HepG2 (cell line): ENCODE measurements around the gene KCTD19.

ENCODE experiments used
- CTCF ChIP-seq: sonication (generic); formaldehyde crosslinking; IDR thresholded peaks from 2 replicates; pipeline ENCODE4 v1.5.0; 2020; ENCODE audit warnings: mild to moderate bottlenecking, missing genetic modification reagents, moderate library complexity
- ETS1 ChIP-seq: sonication (generic); formaldehyde crosslinking; IDR thresholded peaks from 2 replicates; pipeline ENCODE4 v1.4.0; 2020; ENCODE audit warnings: missing genetic modification reagents
- FUBP1 ChIP-seq: sonication (generic); formaldehyde crosslinking; IDR thresholded peaks from 2 replicates; pipeline ENCODE4 v1.5.1; 2020; ENCODE audit warnings: missing genetic modification reagents, mild to moderate bottlenecking, borderline replicate concordance
- HNF4A ChIP-seq: sonication (generic); formaldehyde crosslinking; IDR thresholded peaks from 2 replicates; pipeline ENCODE4 v1.4.0; 2020; ENCODE audit warnings: missing genetic modification reagents
- HOMEZ ChIP-seq: IDR thresholded peaks from 2 replicates; pipeline ENCODE4 v1.6.1; 2016; ENCODE audit warnings: low read depth
- JDP2 ChIP-seq: sonication (generic); formaldehyde crosslinking; IDR thresholded peaks from 2 replicates; pipeline ENCODE4 v1.8.1; 2022; ENCODE audit warnings: missing genetic modification reagents, borderline replicate concordance
- MAZ ChIP-seq, 2 experiments: sonication (generic) in 1 of 2; formaldehyde crosslinking in 1 of 2; IDR thresholded peaks; 2 replicates each; pipeline versions ENCODE4 v1.5.0 to v1.6.1; 2012 to 2020; ENCODE audit warnings: low read depth in 2 of 2, mild to moderate bottlenecking in 2 of 2, borderline replicate concordance in 1 of 2, improper control_type of control experiment in 1 of 2, low read length in 1 of 2, missing genetic modification reagents in 1 of 2, moderate library complexity in 1 of 2
- NFIB ChIP-seq: sonication (generic); formaldehyde crosslinking; IDR thresholded peaks from 2 replicates; pipeline ENCODE4 v1.9.0; 2021; ENCODE audit warnings: missing genetic modification reagents, mild to moderate bottlenecking, borderline replicate concordance
- PHF5A ChIP-seq: IDR thresholded peaks from one replicate; pipeline ENCODE4 v1.6.1; 2018; ENCODE audit warnings: low read depth, missing genetic modification reagents; ENCODE audit not compliant: unreplicated experiment
- POLR2A ChIP-seq, 2 experiments: IDR thresholded peaks; 2 replicates each; pipeline ENCODE4 v1.6.1; 2011; ENCODE audit warnings: low read depth in 2 of 2, low read length in 2 of 2, mild to moderate bottlenecking in 1 of 2, moderate library complexity in 1 of 2; ENCODE audit not compliant: insufficient read depth in 1 of 2
- POLR2AphosphoS2 ChIP-seq: IDR thresholded peaks from 2 replicates; pipeline ENCODE4 v1.6.1; 2011; ENCODE audit warnings: low read depth, low read length, improper control_type of control experiment
- SIN3A ChIP-seq: IDR thresholded peaks from 2 replicates; pipeline ENCODE4 v1.6.1; 2011; ENCODE audit warnings: low read depth, mild to moderate bottlenecking, control low read depth, low read length, borderline replicate concordance
- ZBTB14 ChIP-seq: sonication (generic); formaldehyde crosslinking; IDR thresholded peaks from 2 replicates; pipeline ENCODE4 v1.4.0; 2020; ENCODE audit warnings: missing genetic modification reagents
- ZNF7 ChIP-seq: IDR thresholded peaks from 2 replicates; pipeline ENCODE4 v1.6.1; 2016; ENCODE audit warnings: missing biosample characterization, missing genetic modification reagents

GRCh38 chr16:67280090-67281015 lies 46.2 kb downstream of the KCTD19 start:
- no peak for TF ChIP-seq CTCF (CRISPR knock-in tag)
- no peak for TF ChIP-seq FUBP1 (CRISPR knock-in tag)
- TF ChIP-seq SIN3A = no peak
- no peak for TF ChIP-seq MAZ (IDR thresholded peaks at IDR 0.05; ENCODE audit: borderline replicate concordance, low read depth, low read length)
- TF ChIP-seq MAZ (CRISPR knock-in tag; IDR thresholded peaks at IDR 0.05; ENCODE audit: low read depth) = no peak
- no peak for TF ChIP-seq POLR2A (IDR thresholded peaks at IDR 0.05; ENCODE audit: insufficient read depth in 1 of 2, low read depth in 2 of 2, low read length in 2 of 2)
- no peak for TF ChIP-seq POLR2AphosphoS2
- no peak for TF ChIP-seq NFIB (CRISPR knock-in tag)
- no peak for TF ChIP-seq HNF4A (CRISPR knock-in tag)
- no peak for TF ChIP-seq ZBTB14 (CRISPR knock-in tag)
- TF ChIP-seq HOMEZ (CRISPR knock-in tag) = no peak
- TF ChIP-seq JDP2 = no peak
- TF ChIP-seq ETS1 (CRISPR knock-in tag) = no peak
- TF ChIP-seq PHF5A = no peak
- no peak for TF ChIP-seq ZNF7
